Pancreas (tissue), 10 donors: ENCODE measurements around the gene BAHD1. TPM values are rescaled to one million over a fixed set of nuclear protein-coding genes. Genes with fewer than 3 reads are reported as not detected.

Source experiments
- ATAC-seq, 4 donors: fragments of 200-7000 bp; cut with Tn5 transposase; one replicate each; pipeline versions ENCODE4 v1.8.0 to v1.9.1; 2020; ENCODE audit warnings: mild to moderate bottlenecking in 4 of 4, moderate library complexity in 4 of 4
- DNase-seq, 6 donors: peaks; one replicate each; pipeline ENCODE4 v3.0.0-alpha.2; 2020
- FAIRE-seq: peaks from 2 replicates; lab custom pipeline; 2012; peaks lifted over from hg19 to GRCh38; lab: Jason Lieb, UNC
- H3K27ac ChIP-seq, 4 donors: fragments of 200-600 bp; sonication (generic); 1 replicate in 3 of 4; 2 replicates in 1 of 4; pipeline versions ENCODE4 v1.5.0 to v1.8.0; 2020
- H3K27me3 ChIP-seq, 4 donors: fragments of 200-600 bp; one replicate each; pipeline ENCODE4 v1.8.0; 2021
- H3K36me3 ChIP-seq, 3 donors: fragments of 200-600 bp; sonication (generic) in 1 of 3; one replicate each; pipeline versions ENCODE4 v1.5.0 to v1.8.0; 2020 to 2021
- H3K4me1 ChIP-seq, 3 donors: fragments of 200-600 bp; one replicate each; pipeline ENCODE4 v1.8.0; 2021
- H3K4me3 ChIP-seq, 4 donors: fragments of 200-600 bp; sonication (generic) in 2 of 4; one replicate each; pipeline versions ENCODE4 v1.5.0 to v1.8.0; 2020 to 2021
- H3K9me3 ChIP-seq, 4 donors: fragments of 200-600 bp; one replicate each; pipeline ENCODE4 v1.8.0; 2021
- WGBS, 2 donors: extraction: QIAGEN DNeasy Blood & Tissue Kit; methylation state at CpG; one replicate each; pipeline ENCODE4 v1.1.7; 2013; 5-methylcytosine and 5-hydroxymethylcytosine counted together
- intact Hi-C, 3 donors: fragments of 100-400 bp; cut with DNase I; formaldehyde crosslinking; loops; one replicate each; pipeline versions ENCODE4 v1.11.1 to v1.14.2; 2022
- polyA plus RNA-seq, 2 donors: library from polyadenylated mRNA; stranded (reverse); fragments of 200-250 nt; gene quantifications; one replicate each; pipeline ENCODE4 v1.2.3, GENCODE V29; 2013
- total RNA-seq, 6 donors: library from RNA; stranded (reverse); fragmentation: NEBNext Ultra II Directional in 4 of 6; extraction: Animal tissue kit (Norgen Biotek cat#: 25700) in 4 of 6; gene quantifications; one replicate each; pipeline versions ENCODE4 v1.2.1 to v1.2.4, GENCODE V29; 2021 to 2023
- TF ChIP-seq, protein P1 (sequence below), 4 donors: fragments of 200-600 bp; sonication (generic) in 3 of 4; IDR thresholded peaks; one replicate each; pipeline versions ENCODE4 v1.5.0 to v1.8.0; 2021; ENCODE audit warnings: antibody characterized with exemption in 4 of 4
- donor health status: healthy with polysubstance abuse.
- donor health status: DM: no; HTN: no; CAD: no; lungs with moderate emphysema.
- donor health status: DM: no; HTN: no; CAD: no.
- donor health status: control.
- donor health status: control.
- donor health status: Bipolar disorder and iron deficiency.
- donor health status: DM: yes; HTN: yes; CAD: no.
- donor health status: DM: no; HTN: no; CAD: no.
- donor health status: DM: no; HTN: no; CAD: no.
- donor health status: DM: yes; HTN: yes; CAD: no.

BAHD1 gene
- total and polyA plus RNA-seq, 8 donors, result 8.0 to 16.3 (median 10.7) TPM

DNA sequence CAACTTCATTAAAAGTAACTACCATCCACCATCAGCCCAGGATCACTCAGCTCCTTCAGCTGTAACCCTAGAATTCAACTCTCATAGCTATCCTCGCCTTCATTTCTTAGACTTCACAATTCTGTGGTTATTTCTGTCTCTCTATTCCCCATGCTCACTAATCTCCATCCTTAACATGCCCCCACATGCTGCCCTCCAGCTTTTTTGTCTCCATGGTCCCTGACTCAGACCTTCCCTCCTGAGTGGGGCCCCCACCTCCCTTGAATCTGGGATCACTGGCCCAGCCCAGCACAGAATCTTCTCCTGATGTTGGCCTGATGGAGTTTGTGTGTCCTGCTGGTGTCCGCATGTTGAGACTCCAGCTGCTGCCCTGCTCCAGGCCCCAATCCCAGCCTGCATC lies 71.7 kb downstream of the BAHD1 start:
- no peak for DNase-seq
- no peak overlapping the region for H3K27ac ChIP-seq
- no peak for ATAC-seq
- H3K9me3 ChIP-seq, result no peaks in the 10 kb centered on the region
- TF ChIP-seq, protein P1, sequence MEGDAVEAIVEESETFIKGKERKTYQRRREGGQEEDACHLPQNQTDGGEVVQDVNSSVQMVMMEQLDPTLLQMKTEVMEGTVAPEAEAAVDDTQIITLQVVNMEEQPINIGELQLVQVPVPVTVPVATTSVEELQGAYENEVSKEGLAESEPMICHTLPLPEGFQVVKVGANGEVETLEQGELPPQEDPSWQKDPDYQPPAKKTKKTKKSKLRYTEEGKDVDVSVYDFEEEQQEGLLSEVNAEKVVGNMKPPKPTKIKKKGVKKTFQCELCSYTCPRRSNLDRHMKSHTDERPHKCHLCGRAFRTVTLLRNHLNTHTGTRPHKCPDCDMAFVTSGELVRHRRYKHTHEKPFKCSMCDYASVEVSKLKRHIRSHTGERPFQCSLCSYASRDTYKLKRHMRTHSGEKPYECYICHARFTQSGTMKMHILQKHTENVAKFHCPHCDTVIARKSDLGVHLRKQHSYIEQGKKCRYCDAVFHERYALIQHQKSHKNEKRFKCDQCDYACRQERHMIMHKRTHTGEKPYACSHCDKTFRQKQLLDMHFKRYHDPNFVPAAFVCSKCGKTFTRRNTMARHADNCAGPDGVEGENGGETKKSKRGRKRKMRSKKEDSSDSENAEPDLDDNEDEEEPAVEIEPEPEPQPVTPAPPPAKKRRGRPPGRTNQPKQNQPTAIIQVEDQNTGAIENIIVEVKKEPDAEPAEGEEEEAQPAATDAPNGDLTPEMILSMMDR (IDR thresholded peaks at IDR 0.05), result no peak
- intact Hi-C loops, result no loop called here
- 95 to 96% methylated on average over 2 of the region's 2 CpGs for WGBS, 2 donors
- H3K4me1 ChIP-seq, result no peaks in the 10 kb centered on the region
- H3K4me3 ChIP-seq, result no peak overlapping the region
- no peaks in the 10 kb centered on the region for H3K27me3 ChIP-seq
- FAIRE-seq, result no peak
- no peaks in the 10 kb centered on the region for H3K36me3 ChIP-seq

DNA sequence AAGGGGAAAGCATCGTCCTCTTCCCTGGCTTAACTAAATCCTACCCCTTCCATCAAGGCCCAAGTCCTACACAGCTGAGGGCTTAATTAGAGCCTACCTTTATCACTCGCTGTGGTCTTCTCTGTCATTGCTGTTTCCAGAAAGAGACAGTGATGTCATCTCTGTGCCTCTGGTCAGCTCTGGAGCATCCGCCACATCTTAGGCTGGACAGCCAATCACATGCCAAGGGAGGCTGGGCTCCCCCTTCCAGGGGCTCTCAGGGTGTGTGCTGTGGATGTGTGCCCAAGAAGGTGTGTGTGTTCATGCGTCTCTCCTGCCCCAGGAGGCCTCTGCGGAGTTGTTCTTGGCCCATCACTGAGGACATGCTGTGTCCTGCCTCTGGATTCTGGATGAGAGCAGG lies 72.9 kb downstream of the BAHD1 start:
- no peak overlapping the region for H3K27ac ChIP-seq
- 93 to 95% methylated on average over 5 of the region's 5 CpGs for WGBS, 2 donors
- H3K9me3 ChIP-seq, result no peaks in the 10 kb centered on the region
- H3K4me1 ChIP-seq, result no peaks in the 10 kb centered on the region
- H3K36me3 ChIP-seq, result no peaks in the 10 kb centered on the region
- TF ChIP-seq, protein P1 (IDR thresholded peaks at IDR 0.05), result no peak
- no peaks in the 10 kb centered on the region for H3K27me3 ChIP-seq
- intact Hi-C loops, result no loop called here
- H3K4me3 ChIP-seq, result no peak overlapping the region
- ATAC-seq, result no peak
- no peak for DNase-seq
- FAIRE-seq, result no peak

DNA sequence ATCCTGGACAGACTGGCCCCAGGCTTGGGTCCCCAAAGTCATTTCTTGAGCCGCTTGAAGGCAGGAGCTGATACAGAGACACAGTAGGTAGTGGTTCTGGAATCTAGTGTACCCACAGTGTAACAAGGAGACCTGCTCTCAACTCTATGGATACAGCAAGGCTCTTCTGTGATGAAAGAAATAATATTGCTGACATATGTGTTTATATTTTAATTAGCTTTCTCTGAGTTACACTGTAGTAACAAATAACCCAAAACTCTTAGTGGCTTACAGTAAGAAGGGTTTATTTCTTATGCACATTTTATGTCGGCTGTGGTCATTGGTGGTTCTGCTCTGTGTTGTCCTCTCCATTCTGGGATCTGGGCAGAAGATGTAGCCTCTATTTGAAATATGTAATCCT lies 75.6 kb downstream of the BAHD1 start:
- H3K36me3 ChIP-seq, result no peaks in the 10 kb centered on the region
- TF ChIP-seq, protein P1 (IDR thresholded peaks at IDR 0.05), result no peak
- no peak for ATAC-seq
- no peak for DNase-seq
- whole genome bisulfite sequencing, 2 donors, result 82 to 89% methylated on average over 2 of the region's 2 CpGs
- H3K9me3 ChIP-seq, result no peaks in the 10 kb centered on the region
- no peaks in the 10 kb centered on the region for H3K27me3 ChIP-seq
- no peak overlapping the region for H3K4me3 ChIP-seq
- no peaks in the 10 kb centered on the region for H3K4me1 ChIP-seq
- H3K27ac ChIP-seq, result no peak overlapping the region
- FAIRE-seq, result no peak
- intact Hi-C loops, result no loop called here

Other genes with a start within 250 kb of the BAHD1 start
- gene PAK6, start 201.9 kb upstream of the BAHD1 start, total RNA-seq, result 1 to 10 TPM; 3.2 to 5.7 (median 4.6) TPM
- 1 to 10 TPM; 4.3 to 6.4 TPM for gene PAK6, start 201.9 kb upstream of the BAHD1 start, polyA plus RNA-seq
- gene ANKRD63, start 157.9 kb upstream of the BAHD1 start, total RNA-seq, result not detected
- not detected for gene ANKRD63, start 157.9 kb upstream of the BAHD1 start, polyA plus RNA-seq
- gene PLCB2, start 133.0 kb upstream of the BAHD1 start, total RNA-seq, result 10 to 100 TPM in 2 of 6 donors, 1 to 10 TPM in 3, under 1 TPM in 1; 0.94 to 23.5 (median 4.1) TPM
- gene PLCB2, start 133.0 kb upstream of the BAHD1 start, polyA plus RNA-seq, result 1 to 10 TPM; 5.3 to 9.7 TPM
- gene INAFM2, start 117.3 kb upstream of the BAHD1 start, total RNA-seq, result 10 to 100 TPM in 5 of 6 donors, 1 to 10 TPM in 1; 8.1 to 16.4 (median 11.3) TPM
- 10 to 100 TPM in 1 of 2 donors, 1 to 10 TPM in 1; 6.5 to 11.7 TPM for gene INAFM2, start 117.3 kb upstream of the BAHD1 start, polyA plus RNA-seq
- gene CCDC9B, start 100.0 kb upstream of the BAHD1 start, total RNA-seq, result 10 to 100 TPM; 18.3 to 63.6 (median 29.9) TPM
- gene CCDC9B, start 100.0 kb upstream of the BAHD1 start, polyA plus RNA-seq, result 10 to 100 TPM; 32.0 to 72.3 TPM
- gene PHGR1, start 89.9 kb upstream of the BAHD1 start, total RNA-seq, result 1 to 10 TPM in 1 of 6 donors, under 1 TPM in 2, not detected in 3; 0.56 to 1.8 (median 0.78) TPM
- gene PHGR1, start 89.9 kb upstream of the BAHD1 start, polyA plus RNA-seq, result 10 to 100 TPM; 12.4 to 41.5 TPM
- 1 to 10 TPM in 2 of 6 donors, under 1 TPM in 4; 0.14 to 2.0 (median 0.70) TPM for gene DISP2, start 82.7 kb upstream of the BAHD1 start, total RNA-seq
- gene DISP2, start 82.7 kb upstream of the BAHD1 start, polyA plus RNA-seq, result 1 to 10 TPM; 4.1 TPM
- 1 to 10 TPM; 2.2 to 8.4 (median 3.3) TPM for gene KNSTRN, start 58.2 kb upstream of the BAHD1 start, total RNA-seq
- gene KNSTRN, start 58.2 kb upstream of the BAHD1 start, polyA plus RNA-seq, result 1 to 10 TPM; 3.1 to 5.3 TPM
- gene IVD, start 35.2 kb upstream of the BAHD1 start, total RNA-seq, result 10 to 100 TPM; 23.8 to 41.3 (median 30.1) TPM
- gene IVD, start 35.2 kb upstream of the BAHD1 start, polyA plus RNA-seq, result 10 to 100 TPM; 26.0 to 38.5 TPM
- gene CHST14, start 30.0 kb downstream of the BAHD1 start, total RNA-seq, result 1 to 10 TPM; 3.1 to 8.9 (median 4.1) TPM
- 1 to 10 TPM; 4.0 to 6.1 TPM for gene CHST14, start 30.0 kb downstream of the BAHD1 start, polyA plus RNA-seq
- 10 to 100 TPM; 13.5 to 22.6 (median 16.1) TPM for gene CCDC32, start 124.1 kb downstream of the BAHD1 start, total RNA-seq
- gene CCDC32, start 124.1 kb downstream of the BAHD1 start, polyA plus RNA-seq, result 10 to 100 TPM; 14.3 to 20.8 TPM
- 1 to 10 TPM; 1.9 to 4.3 (median 3.1) TPM for gene RPUSD2, start 128.3 kb downstream of the BAHD1 start, total RNA-seq
- 1 to 10 TPM; 4.4 to 9.7 TPM for gene RPUSD2, start 128.3 kb downstream of the BAHD1 start, polyA plus RNA-seq
- gene KNL1, start 153.3 kb downstream of the BAHD1 start, total RNA-seq, result under 1 TPM; 0.04 to 0.90 (median 0.35) TPM
- under 1 TPM; 0.02 to 0.11 TPM for gene KNL1, start 153.3 kb downstream of the BAHD1 start, polyA plus RNA-seq